DMS153 (cell line): Measurements from ENCODE around the gene ISM1.

ENCODE experiments used
- DNase-seq: peaks from one replicate; lab custom pipeline; 2025; lab: John Stamatoyannopoulos, UW

Gene ISM1

DNA sequence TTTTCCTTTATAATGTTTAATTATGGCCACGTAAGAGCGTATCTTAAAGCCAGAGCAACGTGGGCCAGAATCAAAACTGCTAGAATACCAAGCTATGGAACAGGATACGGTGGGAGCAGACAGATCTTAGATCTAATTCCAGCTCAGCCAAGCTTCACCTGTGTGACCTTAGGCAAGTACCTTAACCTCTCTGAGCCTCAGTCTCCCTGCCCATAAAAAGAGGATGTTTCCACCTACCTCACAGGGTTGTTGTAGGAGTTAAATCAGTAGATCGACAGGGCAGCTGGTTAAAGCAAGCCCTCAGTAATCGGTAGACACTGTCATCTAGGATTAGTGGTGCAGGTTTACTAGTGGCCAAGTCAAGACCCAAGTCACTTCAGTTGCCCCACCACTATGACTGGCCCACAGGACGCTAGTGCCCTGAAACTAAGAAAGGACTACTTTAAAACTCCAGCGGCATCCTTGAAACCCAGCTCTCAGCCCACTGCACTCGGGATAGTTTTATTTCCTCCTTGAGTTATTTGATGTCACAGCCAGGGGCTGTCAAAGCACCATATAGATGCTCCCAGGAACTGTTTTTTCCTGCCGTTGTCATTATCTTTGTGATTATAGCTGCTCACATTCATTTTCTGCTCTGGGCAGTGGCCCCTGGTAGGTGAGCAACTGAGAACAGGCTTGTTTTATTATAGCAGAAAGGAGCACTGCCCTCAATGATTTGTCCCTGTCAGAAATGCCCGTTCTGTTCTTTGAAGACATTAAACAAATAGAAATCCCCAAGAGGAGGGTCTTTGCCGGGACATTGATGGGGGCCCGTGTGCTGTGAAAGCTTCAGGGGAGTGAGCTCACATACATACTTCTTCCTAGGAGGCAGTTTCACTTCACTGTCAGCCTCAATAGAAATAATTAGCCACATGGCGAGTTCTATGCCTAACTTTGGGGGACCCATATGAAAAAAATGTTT is 63.1 kb downstream of the ISM1 start:
- DNase-seq: no peak

DNA sequence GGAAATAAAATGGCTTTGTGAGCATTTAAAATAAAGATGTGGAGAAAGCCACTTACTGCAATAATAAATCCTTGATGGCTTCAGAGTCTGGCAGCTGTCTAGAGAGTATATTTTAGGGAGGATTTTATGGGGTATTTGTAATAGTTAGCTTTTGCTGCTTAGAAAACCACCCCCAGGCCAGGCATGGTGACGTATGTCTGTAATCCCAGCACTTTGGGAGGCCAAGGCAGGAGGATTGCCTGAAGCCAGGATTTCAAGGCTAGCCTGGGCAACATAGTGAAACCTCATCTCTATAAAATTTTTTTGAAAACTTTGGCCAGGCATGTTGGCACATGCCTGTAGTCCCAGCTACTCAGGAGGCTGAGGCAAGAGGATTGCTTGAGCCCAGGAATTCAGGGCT is 63.8 kb downstream of the ISM1 start:
- no peak for DNase-seq

DNA sequence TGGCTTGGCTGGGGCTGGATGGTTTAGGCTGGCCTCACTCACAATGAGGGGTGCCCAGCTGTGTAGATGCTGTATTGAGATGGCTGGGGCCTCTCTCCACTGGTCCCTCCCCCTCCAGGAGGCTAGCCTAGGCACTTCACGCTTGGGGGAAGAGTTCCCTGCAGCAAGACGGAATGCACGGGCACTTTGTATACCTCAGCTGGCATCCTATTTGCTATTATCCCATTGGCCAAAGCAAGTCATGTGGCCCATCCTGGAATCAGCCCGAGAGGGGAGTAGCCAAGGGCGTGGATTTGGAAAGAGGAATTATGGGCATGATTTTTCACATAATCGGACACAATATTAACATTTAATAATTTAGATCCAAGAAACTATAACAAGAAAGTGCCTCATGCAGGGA is 64.3 kb downstream of the ISM1 start:
- no peak for DNase-seq

DNA sequence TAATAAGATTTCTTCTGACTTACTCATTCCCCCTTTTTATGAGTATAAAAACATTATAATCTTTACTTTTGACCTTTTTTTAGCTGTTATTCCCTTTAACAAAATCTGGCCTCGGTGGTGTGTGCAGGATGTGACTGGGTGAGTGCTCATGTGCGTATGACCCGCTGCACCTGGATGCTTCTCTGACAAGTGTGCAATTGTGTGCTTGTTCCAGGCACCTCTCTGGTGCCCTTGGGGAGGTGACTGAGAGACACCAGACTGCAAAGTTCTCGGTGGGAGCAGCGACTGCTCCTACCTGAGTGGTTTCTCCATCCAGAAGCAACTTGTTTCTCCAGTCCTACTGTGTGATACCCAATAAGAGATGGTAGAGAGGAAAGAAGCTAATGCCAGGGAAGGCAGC is 65.0 kb downstream of the ISM1 start:
- DNase-seq: no peak

DNA sequence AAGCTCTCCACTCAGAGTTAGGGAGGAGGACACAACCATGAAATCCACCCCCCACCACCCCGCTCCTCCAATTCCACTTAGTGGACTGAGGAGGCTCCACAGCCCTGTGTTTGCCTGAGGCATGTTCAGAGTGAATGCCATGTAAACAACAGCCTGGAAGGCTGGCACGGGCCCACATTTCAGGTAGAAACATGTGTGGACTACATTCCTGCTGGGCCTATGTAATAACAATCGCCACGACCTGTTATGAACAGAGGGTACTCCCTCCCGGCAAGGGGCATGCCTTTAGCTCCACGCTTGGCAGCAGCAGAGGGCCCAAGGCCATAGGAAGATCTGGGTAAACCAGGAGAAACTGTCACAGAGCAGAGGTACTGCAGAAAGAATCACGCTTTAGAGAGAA is 65.5 kb downstream of the ISM1 start:
- peak; percentile 10 for DNase-seq

DNA sequence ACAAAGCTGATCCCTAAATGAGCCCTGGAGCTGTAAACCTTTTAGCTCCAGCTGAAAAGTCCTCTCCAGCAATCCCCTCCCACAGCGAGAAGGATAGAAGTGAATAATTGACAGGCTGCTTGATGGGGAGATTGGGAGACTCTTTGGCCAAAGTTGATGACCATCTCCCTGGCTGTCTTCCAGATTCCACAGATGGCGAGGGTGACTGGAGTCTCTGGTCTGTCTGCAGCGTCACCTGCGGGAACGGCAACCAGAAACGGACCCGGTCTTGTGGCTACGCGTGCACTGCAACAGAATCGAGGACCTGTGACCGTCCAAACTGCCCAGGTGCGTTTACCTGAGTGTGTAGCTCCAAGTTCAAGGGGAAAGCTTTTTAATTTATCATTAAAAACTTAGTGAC is 67.3 kb downstream of the ISM1 start:
- DNase-seq: no peak

DNA sequence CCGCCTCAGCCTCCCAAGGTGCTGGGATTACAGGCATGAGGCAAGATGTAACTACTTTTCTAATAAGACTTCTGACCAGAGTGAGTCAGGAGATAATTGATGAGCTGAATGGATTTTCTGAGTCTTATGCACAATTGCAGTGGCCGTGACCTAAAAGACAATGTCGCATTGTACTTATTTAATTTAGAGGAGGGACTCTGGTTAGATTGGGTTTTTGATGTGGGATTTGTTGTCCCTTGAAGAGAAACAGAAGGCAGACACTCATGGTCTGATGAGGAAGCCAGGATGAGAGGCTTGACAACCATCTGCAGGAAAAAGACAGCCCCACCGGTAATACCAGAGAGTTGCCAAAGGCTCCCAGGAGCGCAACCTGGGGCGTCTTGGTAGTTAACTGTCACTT is 68.0 kb downstream of the ISM1 start:
- DNase-seq: no peak

DNA sequence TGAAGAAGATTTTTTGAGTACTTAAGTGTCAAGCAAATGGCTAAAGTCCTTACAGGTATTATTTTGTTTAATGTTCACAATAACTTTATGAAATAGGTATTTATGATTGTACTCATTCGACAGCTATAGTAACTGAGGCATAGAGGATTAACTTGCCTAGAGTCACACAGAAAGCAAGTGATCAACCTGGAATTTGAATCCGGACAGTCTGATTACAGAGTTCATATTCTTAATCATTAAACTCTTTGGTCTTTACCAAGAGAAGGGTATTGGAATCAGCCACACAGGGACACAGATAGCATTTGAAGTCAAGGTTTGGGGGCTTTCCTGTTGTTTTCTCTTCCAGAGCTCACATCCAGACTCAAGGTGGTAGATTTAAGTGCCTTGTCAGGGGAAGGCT is 69.7 kb downstream of the ISM1 start:
- DNase-seq: no peak

DNA sequence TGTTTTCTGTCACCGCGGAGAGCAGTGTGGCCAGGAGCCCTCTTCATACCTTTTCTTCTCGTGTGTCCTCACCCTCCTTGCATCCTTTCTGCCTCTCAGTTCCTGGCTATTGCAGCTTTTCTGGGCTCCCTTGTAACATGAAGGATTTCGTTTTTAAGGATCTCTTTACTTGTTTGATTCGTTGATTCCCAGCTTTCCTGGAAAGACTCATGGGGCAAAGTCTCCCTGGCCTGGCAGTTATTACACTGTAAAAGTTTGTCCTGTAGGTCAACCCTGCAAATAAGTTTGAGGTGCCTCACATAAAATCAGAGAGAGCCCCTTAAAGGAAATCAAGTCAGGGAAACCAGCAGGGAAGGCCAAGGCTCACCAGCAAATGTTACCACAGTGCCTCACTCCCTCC is 70.1 kb downstream of the ISM1 start:
- DNase-seq: no peak

DNA sequence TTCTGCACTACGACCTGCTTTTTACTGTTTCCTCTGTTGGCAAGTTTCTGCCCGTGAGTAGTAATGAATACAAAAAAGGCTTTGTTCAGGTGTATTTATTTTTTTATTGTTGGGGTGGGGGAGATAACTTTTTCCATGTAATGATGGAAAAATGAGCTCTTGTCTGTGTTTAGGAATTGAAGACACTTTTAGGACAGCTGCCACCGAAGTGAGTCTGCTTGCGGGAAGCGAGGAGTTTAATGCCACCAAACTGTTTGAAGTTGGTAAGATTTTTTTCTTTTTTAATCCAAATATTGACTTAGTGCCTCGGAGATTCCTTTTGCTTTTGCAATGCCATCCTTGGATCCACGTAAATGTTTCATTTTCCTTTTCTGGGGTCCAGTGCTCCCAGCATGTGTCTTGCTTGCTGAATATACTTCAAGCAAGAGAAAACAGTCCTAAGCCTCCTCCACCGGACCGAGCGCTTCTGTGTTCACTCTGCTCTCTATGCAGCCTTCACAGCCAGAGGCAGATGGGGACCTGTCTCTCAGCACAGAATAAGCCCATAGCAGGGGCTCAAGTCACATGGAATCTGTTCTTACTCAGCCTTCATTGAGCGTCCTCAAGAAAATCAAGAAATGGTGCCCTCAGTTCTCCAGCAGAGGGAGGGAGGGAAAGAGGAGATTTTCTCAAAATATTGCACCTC is 71.3 kb downstream of the ISM1 start:
- DNase-seq: no peak

DNA sequence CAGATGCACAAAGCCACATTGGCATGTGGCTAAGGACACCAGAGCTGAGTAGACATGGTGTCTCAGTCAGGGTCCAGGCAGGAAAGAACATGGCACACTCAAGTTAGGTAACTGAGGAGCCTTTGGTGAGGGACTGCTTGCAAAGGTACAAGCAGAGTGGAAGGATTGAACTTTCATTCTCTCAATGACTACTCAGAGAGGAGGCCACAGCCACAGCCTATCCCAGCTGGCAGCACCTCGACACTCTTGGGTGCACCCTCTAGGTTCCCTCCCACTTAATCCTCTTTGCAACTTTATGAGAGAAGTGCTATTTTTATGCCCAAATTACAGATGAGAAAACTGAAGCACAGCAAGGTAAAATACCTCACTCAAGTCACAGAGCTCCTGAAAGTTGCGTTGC is 73.4 kb downstream of the ISM1 start:
- no peak for DNase-seq

DNA sequence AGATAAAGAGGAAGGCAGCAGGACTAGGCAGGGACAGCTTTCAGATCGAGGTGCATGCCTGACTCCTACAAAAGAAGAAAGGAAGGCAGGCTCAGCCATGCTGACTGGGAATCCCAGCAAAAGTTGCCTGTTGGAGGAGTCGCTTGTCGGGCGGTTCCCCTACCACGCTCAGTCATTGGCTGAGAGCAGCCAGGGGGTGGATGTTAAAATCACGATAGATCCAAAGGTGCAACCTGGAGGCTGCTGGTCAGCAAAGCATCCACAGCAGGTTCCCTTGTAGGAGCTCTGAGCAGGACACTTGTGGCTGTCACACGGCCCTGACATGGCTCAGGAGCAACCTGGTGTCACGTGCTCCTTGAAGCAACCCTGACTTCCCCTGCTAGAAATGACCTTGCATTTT is 74.6 kb downstream of the ISM1 start:
- DNase-seq: no peak

DNA sequence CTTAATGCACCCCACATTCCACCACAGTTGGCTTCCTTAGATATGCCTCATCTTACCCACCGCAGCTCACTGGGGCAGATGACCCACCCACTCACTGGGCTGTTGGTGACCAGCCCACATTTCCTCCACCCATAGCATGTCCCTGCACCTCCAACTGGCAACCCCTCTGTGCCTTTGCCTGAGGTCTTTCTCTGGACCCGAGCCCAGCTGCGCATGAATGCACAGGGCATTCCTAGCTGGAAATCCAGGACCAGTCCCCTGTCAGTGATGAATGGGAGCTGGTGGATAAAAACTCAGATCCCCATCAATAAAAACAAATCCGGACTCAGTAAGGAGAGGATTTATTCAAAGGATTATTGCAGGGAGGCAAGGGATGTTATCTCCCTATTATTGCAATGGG is 75.0 kb downstream of the ISM1 start:
- DNase-seq: no peak

DNA sequence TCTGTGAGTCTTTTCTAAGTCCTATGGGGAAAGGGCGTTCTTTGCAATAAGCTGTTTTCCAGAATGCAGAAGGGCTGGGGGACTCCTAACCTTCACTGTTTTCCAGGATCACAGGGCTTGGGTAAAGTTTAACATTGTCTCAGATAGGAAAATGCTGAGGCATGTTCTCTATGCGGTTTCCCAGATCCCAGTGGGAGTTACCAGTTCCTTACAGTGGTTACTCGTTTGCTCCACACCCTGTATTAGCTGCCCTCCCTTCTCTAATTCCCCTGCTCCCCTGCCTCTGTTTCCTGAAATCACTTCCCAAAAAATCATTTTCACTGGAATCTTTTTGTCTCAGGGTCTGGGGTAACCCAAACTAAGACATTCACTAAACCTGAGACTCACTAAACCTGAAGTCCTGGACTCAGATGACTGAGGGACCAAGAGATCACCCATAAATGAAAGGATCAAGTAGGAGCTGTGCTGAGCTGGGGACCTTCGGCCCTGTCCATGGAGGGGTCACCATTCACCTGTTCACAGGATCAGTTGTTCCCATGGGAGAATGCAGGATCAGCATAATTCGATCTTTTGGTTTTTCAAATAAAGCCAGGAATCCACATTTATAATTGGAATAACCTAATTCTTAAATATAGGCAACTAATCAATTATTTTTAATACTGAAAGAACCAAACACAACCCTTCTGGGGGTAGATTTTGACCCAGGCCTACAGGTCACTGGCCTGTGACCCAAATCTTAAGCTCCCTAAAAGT is 76.2 kb downstream of the ISM1 start:
- no peak for DNase-seq

DNA sequence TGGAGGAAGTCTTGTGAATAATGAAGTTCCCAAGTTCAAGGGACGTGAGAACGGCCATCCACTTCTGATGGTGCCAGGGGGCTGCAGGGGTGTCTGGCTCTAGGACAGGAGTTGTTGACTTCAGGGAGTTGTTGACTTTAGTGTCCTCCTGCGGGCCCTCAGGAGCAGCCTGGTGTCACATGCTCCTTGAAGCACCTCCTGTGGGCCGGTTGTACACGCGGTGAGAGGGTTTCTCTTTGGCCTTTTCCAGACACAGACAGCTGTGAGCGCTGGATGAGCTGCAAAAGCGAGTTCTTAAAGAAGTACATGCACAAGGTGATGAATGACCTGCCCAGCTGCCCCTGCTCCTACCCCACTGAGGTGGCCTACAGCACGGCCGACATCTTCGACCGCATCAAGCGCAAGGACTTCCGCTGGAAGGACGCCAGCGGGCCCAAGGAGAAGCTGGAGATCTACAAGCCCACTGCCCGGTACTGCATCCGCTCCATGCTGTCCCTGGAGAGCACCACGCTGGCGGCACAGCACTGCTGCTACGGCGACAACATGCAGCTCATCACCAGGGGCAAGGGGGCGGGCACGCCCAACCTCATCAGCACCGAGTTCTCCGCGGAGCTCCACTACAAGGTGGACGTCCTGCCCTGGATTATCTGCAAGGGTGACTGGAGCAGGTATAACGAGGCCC is 77.8 kb downstream of the ISM1 start:
- DNase-seq: no peak

DNA sequence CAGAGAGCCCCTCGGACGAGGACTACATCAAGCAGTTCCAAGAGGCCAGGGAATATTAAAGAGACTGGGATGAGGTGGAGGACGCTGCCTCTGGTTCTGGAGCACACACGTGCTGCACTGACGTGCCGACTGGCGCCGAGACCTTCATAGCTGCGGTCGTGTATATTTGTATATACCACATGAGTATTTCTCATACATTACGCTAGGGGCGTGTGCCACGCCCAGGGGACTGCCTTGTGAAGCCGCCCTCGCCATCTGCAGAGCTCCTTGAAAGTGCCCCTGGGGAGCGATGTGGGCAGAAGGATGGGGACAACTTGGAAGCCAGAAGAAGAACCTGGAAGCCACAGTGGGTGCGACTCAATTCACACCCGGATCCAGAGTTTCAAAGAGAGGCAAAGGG is 78.3 kb downstream of the ISM1 start:
- DNase-seq: no peak

DNA sequence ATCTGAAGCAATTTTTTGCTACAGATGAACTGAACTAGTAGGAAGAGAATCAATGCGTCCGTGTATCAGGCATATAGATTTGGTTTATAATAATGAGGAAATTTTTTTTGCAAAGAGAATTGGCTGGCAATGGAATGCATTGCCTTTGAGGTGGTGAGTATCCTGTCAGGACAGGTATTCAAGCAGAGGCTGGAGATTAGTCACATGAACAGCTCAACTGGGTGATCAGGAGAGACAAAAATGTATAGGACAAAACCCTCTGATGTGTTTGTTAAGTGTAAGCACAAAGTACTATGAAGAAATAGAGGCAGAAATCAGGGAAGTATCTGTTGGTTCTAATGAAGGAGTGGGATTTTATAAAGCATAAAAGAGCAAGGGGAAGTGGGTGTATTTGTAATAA is 80.5 kb downstream of the ISM1 start:
- DNase-seq: no peak

DNA sequence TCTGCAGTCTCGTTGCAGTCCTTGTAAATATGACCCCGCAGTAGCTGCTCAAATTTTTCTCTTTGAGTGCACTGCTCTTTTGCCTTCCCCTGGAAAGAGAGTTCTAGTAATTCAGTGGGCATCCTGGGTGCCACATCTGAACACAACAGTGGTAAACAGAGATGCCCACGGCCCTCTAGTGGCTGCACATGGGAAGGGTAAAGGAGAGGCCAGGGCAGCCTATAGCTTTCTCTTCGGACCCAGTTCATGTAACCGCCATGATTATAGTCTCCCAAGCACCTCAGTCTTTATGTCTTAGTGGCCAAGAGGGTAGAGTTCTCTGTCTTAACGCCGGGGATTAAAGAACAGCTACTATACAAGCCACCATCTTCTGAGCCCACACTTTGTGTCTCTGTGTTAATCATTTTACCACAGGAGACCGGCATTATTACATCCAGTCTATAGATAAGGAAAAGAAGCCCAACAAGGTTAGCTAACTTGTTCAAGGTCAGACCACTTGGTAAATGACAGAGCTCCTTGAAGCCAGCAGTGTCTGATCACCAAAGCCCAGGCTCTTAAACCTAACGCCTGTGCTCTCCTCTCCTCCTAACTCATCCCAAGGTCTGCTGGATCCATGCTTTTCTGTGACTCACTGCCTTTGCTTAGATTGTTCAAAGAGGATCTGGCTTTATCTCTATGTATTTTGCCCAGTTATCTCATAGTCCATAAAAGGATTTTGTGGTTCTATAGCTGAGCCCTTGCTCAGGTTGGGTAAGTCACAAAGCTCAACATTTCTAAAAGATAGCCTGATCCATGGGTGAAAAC is 81.8 kb downstream of the ISM1 start:
- no peak for DNase-seq

DNA sequence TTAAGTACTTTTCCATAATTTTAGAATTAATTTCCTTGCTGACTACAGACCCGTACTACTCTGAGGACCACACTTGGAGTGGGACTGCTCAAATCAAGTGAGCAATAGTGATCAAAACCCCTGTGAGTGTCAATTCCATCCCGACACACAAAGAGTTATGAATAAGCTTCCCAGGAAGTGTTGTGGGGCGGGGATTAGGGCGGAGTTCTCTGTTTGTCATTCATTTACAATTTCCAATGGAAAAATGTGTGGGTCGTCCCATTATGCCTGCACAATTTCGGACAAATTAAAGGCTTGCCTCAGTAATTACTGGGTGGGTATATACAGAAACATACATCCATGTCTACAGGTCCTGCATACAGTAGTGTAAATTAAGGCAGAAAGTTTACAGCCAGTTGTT is 84.2 kb downstream of the ISM1 start:
- DNase-seq: no peak

DNA sequence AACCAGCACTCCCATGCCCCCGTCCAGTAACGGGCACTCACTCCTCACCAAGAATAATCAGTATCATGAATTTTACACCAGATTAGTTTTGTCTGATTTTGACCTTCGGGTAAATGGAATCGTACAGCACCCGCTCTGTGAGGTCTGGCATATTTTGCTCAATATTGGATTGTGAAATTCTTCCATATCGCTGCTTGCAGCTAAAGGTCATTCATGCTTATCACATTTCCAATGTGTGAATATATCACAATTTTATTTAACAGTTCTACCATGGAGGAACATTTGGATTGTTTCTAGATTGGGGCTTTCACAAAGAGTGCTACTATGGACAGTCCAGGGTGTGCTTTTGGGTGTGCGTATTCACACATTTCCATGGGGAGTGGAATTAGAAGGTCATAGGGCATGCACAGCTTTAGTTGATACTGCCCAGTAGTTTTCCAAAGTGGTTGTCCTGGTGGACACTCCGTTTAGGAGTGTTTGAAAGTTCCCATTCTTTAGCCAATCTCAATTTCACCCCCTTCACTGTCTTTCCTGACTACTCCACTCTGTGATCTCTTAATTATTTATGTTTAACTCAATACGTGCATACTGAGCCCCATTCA is 86.6 kb downstream of the ISM1 start:
- DNase-seq: no peak

DNA sequence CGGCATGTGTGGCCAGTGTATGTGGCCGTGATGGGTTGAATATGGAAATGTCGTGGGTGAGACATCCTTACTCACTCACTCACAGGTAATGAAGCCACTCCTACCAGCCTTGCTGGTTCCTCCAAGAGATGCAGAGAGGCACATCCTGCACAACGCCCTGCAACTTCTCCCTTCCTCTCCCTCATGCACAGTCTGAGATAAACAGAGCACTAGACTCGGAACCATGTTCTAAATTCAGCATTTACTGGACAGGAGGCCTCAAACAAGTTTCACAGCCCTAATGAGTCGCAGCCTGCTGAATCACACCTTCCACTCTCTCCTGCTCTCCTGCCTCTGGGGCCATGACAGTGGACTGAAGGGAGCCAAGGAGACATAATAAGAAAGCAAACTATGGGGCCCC is 91.2 kb downstream of the ISM1 start:
- no peak for DNase-seq
